K562 treated with DMSO at 1 percent for 4 hours (cell line): ENCODE results near the gene CGB7. TPM values are rescaled to one million over a fixed set of nuclear protein-coding genes. Genes with fewer than 3 reads are reported as not detected.

ENCODE experiments used
- total RNA-seq: library from RNA; unstranded; fragments of 300-600 nt; gene quantifications from 2 replicates; pipeline ENCODE4 v1.2.3, GENCODE V29; 2022; ENCODE audit not compliant: insufficient read depth

Gene CGB7
- not detected in 2 replicates for total RNA-seq

DNA sequence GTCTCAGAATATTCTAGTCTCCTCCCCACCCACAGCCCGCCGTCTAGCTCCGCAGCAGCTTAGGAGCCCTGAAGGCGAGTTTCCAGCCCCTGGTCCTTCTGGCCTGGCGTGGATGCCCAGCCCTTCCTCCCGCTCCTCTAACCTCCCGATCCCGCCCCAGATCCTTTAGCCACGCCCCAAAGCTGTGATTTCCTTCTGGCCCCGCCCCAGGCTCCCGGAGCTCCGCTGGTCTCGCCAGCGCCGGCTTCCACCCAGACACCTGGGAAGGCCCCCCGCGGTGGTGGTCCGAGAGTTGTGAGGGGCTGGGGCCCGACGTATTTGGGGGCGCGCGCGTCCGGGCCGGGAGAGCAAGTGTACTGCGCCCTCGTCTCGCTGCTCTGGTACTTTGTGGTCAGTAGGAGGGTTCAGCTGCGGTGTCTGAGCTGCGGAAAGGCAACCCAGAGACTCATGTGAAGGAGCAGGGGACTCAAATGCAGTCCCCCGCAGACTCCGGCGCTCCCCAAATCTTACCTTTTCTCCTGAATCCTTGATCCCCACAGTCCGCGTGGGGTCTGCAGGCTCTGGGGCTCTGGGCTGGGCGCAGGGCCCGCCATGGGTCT is at the start of gene CGB7:
TSS of gene CGB7 (minus strand) at position 114 of the 599 bp plus-strand sequence. CDS start 2,374 bp downstream, outside the sequence.

DNA sequence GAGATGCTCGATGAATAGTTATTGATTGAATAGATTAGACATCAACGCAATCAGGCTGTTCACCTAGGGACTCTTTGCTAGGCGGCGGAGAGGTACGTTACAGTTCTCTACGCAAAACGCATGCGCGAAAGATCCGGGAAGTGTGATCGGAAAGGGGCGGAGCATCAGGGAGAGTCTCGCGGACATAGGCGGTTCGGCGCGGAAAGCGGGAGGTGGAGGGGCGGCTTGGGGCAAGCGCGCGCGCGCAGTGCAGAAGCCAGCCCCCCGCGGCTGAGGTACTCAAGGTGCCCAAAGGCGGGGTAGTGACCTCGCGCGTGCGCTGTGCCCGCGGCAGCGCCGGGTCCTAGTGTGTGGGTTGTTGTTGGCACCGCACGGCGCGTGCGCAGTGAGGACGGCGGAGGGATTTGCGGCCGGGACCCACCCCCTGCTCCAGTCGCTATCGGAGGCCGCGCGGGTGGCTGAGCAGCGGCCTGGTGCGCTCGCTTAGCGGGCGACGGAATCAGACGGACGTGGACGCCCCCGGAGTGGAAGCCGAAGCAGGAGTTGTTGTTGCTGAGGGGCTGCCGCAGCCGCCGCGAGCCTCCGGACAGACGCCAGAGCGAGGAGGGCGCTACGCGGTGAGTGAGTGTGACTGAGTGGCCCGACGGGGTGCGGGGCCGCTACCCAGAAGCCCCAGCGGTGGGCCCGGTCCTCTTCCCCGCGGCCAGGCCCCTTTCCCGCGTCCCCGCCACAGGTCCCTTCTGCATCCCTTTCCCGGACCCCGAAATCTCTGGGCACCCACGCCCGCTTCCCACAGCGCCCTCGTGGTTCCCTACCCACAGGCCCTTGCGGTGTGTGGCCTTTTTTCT is 27.7 kb upstream of the CGB7 start, which contains the start of gene SNRNP70:
TSS of gene SNRNP70 (plus strand) at position 432 of the 848 bp plus-strand sequence. CDS start 964 bp downstream, outside the sequence.

DNA sequence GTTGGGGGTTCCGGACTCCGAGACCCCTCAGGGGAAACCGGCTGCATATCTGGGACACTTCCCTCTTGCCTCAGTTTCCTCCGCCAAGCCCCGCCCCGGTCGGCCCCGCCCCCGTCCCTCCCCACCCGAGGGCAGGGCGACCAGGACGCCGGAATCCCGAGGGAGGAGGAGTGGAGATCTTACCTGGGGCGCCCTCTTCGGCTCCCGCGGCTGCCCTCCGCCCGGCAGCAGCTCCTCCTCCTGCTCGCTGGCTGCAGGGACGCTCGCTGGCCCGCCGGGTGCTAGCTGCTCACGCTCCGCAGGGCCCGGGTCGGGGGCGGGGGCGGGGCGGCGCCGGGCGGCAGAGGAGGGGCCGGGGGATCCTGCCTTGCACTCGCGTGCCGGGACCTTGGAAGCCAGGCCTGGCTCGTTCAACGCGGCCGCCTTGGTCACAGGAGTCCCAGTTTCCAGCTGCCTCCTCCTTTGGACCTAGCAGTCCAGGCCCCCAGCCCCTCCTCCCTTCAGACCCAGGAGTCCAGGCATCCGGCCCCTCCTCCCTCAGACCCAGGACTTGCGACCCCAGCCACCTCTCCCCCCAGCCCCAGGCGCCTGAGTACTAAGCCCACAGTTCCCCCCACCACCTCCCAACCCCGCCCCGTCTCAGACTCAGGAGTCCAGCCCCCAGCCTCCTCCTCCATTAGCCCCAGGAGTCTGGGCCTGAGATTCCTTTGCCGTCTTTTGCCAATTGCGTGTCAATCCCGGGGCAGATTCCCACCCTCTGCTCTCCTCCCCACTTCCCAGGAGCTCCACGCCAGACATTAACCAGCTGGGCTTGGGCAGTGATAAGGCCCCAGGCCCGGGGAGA is 7.4 kb upstream of the CGB7 start, which contains the start of gene NTF4:
TSS of gene NTF4 (minus strand) at position 51 of the 844 bp plus-strand sequence. CDS start 2,821 bp downstream, outside the sequence.

DNA sequence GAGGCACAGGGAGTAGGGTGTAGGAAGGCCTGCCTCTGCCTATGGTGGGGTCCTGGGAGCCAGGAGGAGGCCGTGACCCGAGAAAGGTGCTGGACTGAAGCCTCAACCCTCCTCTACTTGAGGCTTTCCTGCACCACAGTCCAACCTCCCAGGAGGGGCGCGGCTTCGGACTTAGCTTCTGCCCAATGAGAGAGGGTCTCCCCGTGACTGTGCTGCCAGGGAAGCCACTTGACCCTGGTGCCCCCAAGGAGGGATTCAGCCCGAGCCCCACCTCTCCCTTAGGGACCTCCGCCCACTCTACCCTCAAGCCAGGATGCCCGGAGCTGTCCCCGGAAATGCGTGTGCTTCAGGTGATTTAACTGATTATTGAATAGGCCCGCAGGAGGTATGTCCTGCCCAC is 8.5 kb downstream of the CGB7 start, which contains the start of gene CGB8:
TSS of gene CGB8 (minus strand) at position 101 of the 400 bp plus-strand sequence. CDS start 372 bp downstream, outside the sequence.

DNA sequence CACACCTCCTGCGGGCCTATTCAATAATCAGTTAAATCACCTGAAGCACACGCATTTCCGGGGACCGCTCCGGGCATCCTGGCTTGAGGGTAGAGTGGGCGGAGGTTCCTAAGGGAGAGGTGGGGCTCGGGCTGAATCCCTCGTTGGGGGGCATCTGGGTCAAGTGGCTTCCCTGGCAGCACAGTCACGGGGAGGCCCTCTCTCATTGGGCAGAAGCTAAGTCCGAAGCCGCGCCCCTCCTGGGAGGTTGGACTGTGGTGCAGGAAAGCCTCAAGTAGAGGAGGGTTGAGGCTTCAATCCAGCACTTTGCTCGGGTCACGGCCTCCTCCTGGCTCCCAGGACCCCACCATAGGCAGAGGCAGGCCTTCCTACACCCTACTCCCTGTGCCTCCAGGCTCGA is 14.0 kb downstream of the CGB7 start, which contains the start of gene CGB5:
TSS of gene CGB5 (plus strand) at position 301 of the 400 bp plus-strand sequence. CDS start 362 bp downstream, outside the sequence.

DNA sequence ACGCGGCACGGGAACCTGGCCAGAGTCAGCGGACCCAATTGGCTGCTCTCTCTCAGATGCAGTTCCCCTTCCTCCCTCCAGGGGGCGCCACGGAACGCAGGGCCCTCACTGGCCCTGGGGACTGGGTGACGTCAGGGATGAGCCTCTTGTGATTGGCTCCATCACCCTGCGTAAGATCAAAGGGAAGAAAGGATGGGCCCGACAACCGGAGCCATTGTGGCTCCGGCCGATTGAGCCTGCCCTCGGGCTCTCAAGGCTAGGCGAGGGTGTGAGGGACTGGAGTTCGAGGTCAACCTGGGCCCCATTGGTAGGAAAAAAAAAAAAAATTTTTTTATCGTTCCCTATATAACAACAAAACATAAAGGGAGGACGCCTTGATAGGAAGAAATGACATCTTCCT is 20.7 kb downstream of the CGB7 start, which contains the start of gene CGB1:
TSS of gene CGB1 (minus strand) at position 81 of the 400 bp plus-strand sequence. CDS start 184 bp downstream, outside the sequence.

DNA sequence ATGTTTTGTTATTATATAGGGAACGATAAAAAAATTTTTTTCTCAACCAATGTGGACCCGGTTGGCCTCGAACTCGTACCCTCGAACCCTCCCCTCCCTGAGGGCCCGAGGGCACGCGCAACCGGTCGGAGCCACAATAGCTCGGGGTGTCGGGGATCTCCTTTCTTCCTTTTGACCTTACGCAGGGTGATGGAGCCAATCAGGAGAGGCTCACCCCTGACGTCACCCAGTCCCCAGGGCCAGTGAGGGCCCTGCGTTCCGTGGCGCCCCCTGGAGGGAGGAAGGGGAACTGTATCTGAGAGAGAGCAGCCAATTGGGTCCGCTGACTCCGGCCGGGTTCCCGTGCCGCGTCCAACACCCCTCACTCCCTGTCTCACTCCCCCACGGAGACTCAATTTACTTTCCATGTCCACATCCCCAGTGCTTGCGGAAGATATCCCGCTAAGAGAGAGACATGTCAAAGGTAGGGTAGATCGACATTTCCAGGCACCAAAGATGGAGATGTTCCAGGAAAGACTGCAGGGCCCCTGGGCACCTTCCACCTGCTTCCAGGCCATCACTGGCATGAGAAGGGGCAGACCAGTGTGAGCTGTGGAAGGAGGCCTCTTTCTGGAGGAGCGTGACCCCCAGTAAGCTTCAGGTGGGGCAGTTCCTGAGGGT is 25.8 kb downstream of the CGB7 start, which contains the start of gene CGB2:
TSS of gene CGB2 (plus strand) at position 249 of the 660 bp plus-strand sequence. CDS start at position 455, 206 bp downstream.

DNA sequence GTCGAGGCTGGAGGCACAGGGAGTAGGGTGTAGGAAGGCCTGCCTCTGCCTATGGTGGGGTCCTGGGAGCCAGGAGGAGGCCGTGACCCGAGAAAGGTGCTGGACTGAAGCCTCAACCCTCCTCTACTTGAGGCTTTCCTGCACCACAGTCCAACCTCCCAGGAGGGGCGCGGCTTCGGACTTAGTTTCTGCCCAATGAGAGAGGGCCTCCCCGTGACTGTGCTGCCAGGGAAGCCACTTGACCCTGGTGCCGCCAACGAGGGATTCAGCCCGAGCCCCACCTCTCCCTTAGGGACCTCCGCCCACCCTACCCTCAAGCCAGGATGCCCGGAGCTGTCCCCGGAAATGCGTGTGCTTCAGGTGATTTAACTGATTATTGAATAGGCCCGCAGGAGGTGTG is 33.3 kb downstream of the CGB7 start, which contains the start of gene CGB3:
TSS of gene CGB3 (minus strand) at position 101 of the 400 bp plus-strand sequence. CDS start 362 bp downstream, outside the sequence.

DNA sequence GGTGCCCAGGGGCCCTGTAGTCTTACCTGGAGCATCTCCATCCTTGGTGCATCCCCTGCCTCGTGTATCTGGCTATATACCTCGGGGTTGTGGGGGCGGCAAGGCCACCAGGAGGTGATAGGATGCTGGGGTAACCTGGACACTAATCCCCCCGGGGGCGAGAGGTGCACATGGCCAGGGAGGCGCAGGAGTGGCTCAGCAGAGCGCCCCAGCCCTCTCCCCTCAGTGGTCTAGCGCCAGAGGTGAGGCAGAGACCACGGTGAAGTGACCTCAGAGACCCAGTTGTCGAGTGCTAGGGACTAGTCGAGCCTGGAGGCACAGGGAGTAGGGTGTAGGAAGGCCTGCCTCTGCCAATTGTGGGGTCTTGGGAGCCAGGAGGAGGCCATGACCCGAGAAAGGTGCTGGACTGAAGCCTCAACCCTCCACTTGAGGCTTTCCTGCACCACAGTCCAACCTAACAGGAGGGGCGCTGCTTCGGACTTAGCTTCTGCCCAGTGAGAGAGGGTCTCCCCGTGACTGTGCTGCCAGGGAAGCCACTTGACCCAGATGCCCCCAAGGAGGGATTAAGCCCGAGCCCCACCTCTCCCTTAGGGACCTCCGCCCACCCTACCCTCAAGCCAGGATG is 40.4 kb downstream of the CGB7 start, which contains the start of gene LHB:
TSS of gene LHB (minus strand) at position 51 of the 625 bp plus-strand sequence. CDS start at position 41, 10 bp downstream.

Other genes with a start within 250 kb of the CGB7 start
- gene BCAT2, start 246.7 kb downstream of the CGB7 start, total RNA-seq = 68.9 and 69.1 TPM in 2 replicates
- not detected in 2 replicates for gene HSD17B14, start 221.3 kb downstream of the CGB7 start, total RNA-seq
- gene PLEKHA4, start 189.1 kb downstream of the CGB7 start, total RNA-seq = 17.1 and 25.9 TPM in 2 replicates
- 85.0 and 106 TPM in 2 replicates for gene PPP1R15A, start 185.3 kb downstream of the CGB7 start, total RNA-seq
- not detected in 2 replicates for gene TULP2, start 159.0 kb downstream of the CGB7 start, total RNA-seq
- 279 and 316 TPM in 2 replicates for gene NUCB1, start 157.4 kb downstream of the CGB7 start, total RNA-seq
- 2.6 and 6.7 TPM in 2 replicates for gene DHDH, start 124.0 kb downstream of the CGB7 start, total RNA-seq
- 90.6 and 152 TPM in 2 replicates for gene BAX, start 102.9 kb downstream of the CGB7 start, total RNA-seq
- gene FTL, start 92.4 kb downstream of the CGB7 start, total RNA-seq = 5,415 and 5,880 TPM in 2 replicates
- gene GYS1, start 64.4 kb downstream of the CGB7 start, total RNA-seq = 18.0 and 22.2 TPM in 2 replicates
- gene RUVBL2, start 63.9 kb downstream of the CGB7 start, total RNA-seq = 219 and 288 TPM in 2 replicates
- gene LHB, start 40.7 kb downstream of the CGB7 start, total RNA-seq = not detected in 2 replicates
- not detected in 2 replicates for gene CGB3, start 33.4 kb downstream of the CGB7 start, total RNA-seq
- not detected in 2 replicates for gene CGB2, start 25.9 kb downstream of the CGB7 start, total RNA-seq
- gene CGB1, start 20.9 kb downstream of the CGB7 start, total RNA-seq = not detected in 2 replicates
- not detected in 2 replicates for gene CGB5, start 13.9 kb downstream of the CGB7 start, total RNA-seq
- gene CGB8, start 8.6 kb downstream of the CGB7 start, total RNA-seq = not detected in 2 replicates
- not detected in 2 replicates for gene NTF4, start 7.1 kb upstream of the CGB7 start, total RNA-seq
- gene KCNA7, start 14.9 kb upstream of the CGB7 start, total RNA-seq = not detected in 2 replicates
- 143 and 183 TPM in 2 replicates for gene SNRNP70, start 27.7 kb upstream of the CGB7 start, total RNA-seq
- 8.9 and 15.5 TPM in 2 replicates for gene LIN7B, start 56.6 kb upstream of the CGB7 start, total RNA-seq
- gene C19orf73, start 61.4 kb upstream of the CGB7 start, total RNA-seq = not detected in 2 replicates
- 17.3 and 23.0 TPM in 2 replicates for gene PPFIA3, start 61.8 kb upstream of the CGB7 start, total RNA-seq
- gene HRC, start 97.6 kb upstream of the CGB7 start, total RNA-seq = 5.1 and 5.8 TPM in 2 replicates
- 12.7 and 14.0 TPM in 2 replicates for gene TRPM4, start 100.0 kb upstream of the CGB7 start, total RNA-seq